ENCODE measurements around the gene TTC28. TPM values are rescaled to one million over a fixed set of nuclear protein-coding genes. Genes with fewer than 3 reads are reported as not detected.

Gene TTC28
- total and polyA plus RNA-seq, 8 donors, result 31.1 to 44.2 (median 41.4) TPM

GRCh38 chr22:28360939-28361338, 318.7 kb downstream of the TTC28 start:
- TF ChIP-seq CTCF (IDR thresholded peaks at IDR 0.05), result no peak

GRCh38 chr22:28358312-28358711, 321.3 kb downstream of the TTC28 start:
- no peaks in the 10 kb centered on the region for H3K36me3 ChIP-seq
- no peak for ATAC-seq
- DNase-seq, result no peak
- TF ChIP-seq CTCF (IDR thresholded peaks at IDR 0.05), result no peak
- no peak overlapping the region for H3K4me3 ChIP-seq
- peaks cover 0 to 6% of the 10 kb centered on the region in 2 donors for H3K9me3 ChIP-seq
- H3K27ac ChIP-seq, result no peak overlapping the region
- no peaks in the 10 kb centered on the region for H3K4me1 ChIP-seq
- intact Hi-C loops (cut with DNase I), result no loop called here
- no peaks in the 10 kb centered on the region for H3K27me3 ChIP-seq

More at GRCh38 chr22:28360939-28361338, 318.7 kb downstream of the TTC28 start:
- Histone ChIP-seq H3K36me3 (no peaks in the 10 kb centered on the region), H3K27ac (no peak overlapping the region), H3K9me3 (peaks cover 0 to 15% of the 10 kb centered on the region in 2 donors), H3K4me1 (no peaks in the 10 kb centered on the region), H3K4me3 (no peak overlapping the region), H3K27me3 (no peaks in the 10 kb centered on the region)
- ATAC-seq (no peak), DNase-seq (no peak)
- intact Hi-C loops (cut with DNase I), result no loop called here

- Histone ChIP-seq H3K27me3 (no peaks in the 10 kb centered on the region), H3K9me3 (no peaks in the 10 kb centered on the region), H3K4me1 (no peaks in the 10 kb centered on the region), H3K4me3 (no peak overlapping the region), H3K36me3 (no peaks in the 10 kb centered on the region), H3K27ac (no peak overlapping the region)
- intact Hi-C loops (cut with DNase I), result no loop called here
- no peak for ATAC-seq
- no peak for TF ChIP-seq CTCF (IDR thresholded peaks at IDR 0.05)
- no peak for DNase-seq
These were observed 322.4 kb downstream of the TTC28 start for GRCh38 chr22:28357193-28357592.

GRCh38 chr22:28351476-28351875, 328.2 kb downstream of the TTC28 start:
- intact Hi-C loops (cut with DNase I), result no loop called here
- no peaks in the 10 kb centered on the region for H3K4me1 ChIP-seq
- H3K27me3 ChIP-seq, result no peaks in the 10 kb centered on the region
- ATAC-seq, result no peak
- H3K9me3 ChIP-seq, result no peaks in the 10 kb centered on the region
- no peak overlapping the region for H3K27ac ChIP-seq
- H3K36me3 ChIP-seq, result no peaks in the 10 kb centered on the region
- no peak for DNase-seq
- H3K4me3 ChIP-seq, result no peak overlapping the region
- TF ChIP-seq CTCF (IDR thresholded peaks at IDR 0.05), result no peak

- Histone ChIP-seq H3K27ac (no peak overlapping the region), H3K27me3 (no peaks in the 10 kb centered on the region), H3K4me1 (no peaks in the 10 kb centered on the region), H3K4me3 (no peak overlapping the region), H3K36me3 (no peaks in the 10 kb centered on the region), H3K9me3 (no peaks in the 10 kb centered on the region)
- no peak for TF ChIP-seq CTCF (IDR thresholded peaks at IDR 0.05)
- DNase-seq, result no peak
- intact Hi-C loops (cut with DNase I), result no loop called here
- ATAC-seq, result no peak
These were observed 330.7 kb downstream of the TTC28 start for GRCh38 chr22:28348613-28349609.

Measured in left lung (tissue), 10 donors.